HG02678 (cell line): ENCODE data around the gene FAM149A.
A peak's percentile ranks its signal among the peaks of the same experiment; 100 is the strongest.

ENCODE experiments used
- ATAC-seq: cut with Tn5 transposase; IDR thresholded peaks from one replicate; pipeline ENCODE4 v1.9.1; 2021; ENCODE audit warnings: mild to moderate bottlenecking, moderate library complexity; ENCODE audit not compliant: unreplicated experiment

Gene FAM149A

GRCh38 chr4:186151499-186151898 is 47.0 kb downstream of the FAM149A start:
- no peak for ATAC-seq

- no peak for ATAC-seq
Observed at GRCh38 chr4:186158021-186158813, 53.7 kb downstream of the FAM149A start.

- no peak for ATAC-seq
Observed at GRCh38 chr4:186158966-186159365, 54.5 kb downstream of the FAM149A start.

- no peak for ATAC-seq
Observed at GRCh38 chr4:186159613-186160012, 55.1 kb downstream of the FAM149A start.

- ATAC-seq = peak; percentile 97
Observed at GRCh38 chr4:186161138-186161537, 56.6 kb downstream of the FAM149A start.

- no peak for ATAC-seq
Observed at GRCh38 chr4:186166852-186167512, 62.5 kb downstream of the FAM149A start.

- ATAC-seq = no peak
Observed at GRCh38 chr4:186167605-186168004, 63.1 kb downstream of the FAM149A start.

- no peak for ATAC-seq
Observed at GRCh38 chr4:186168750-186169149, 64.2 kb downstream of the FAM149A start.

GRCh38 chr4:186169333-186169944 is 64.9 kb downstream of the FAM149A start:
- no peak for ATAC-seq

- no peak for ATAC-seq
Observed at GRCh38 chr4:186169945-186170802, 65.7 kb downstream of the FAM149A start.

- ATAC-seq = no peak
Observed at GRCh38 chr4:186170966-186171365, 66.5 kb downstream of the FAM149A start.

GRCh38 chr4:186172546-186172945 is 68.0 kb downstream of the FAM149A start:
- no peak for ATAC-seq

GRCh38 chr4:186188107-186188506 is 83.6 kb downstream of the FAM149A start:
- no peak for ATAC-seq

- no peak for ATAC-seq
Observed at GRCh38 chr4:186189656-186190055, 85.2 kb downstream of the FAM149A start.

GRCh38 chr4:186190581-186191199 is 86.2 kb downstream of the FAM149A start:
- ATAC-seq = peak; percentile 30

GRCh38 chr4:186191200-186192065 is 86.9 kb downstream of the FAM149A start, which contains the start of gene CYP4V2:
CYP4V2 (plus strand) TSS chr4:186191567; CDS start chr4:186191824, 257 bp downstream.
- peak; percentile 83 for ATAC-seq

- peak; percentile 1 for ATAC-seq
Observed at GRCh38 chr4:186192066-186192612, 87.6 kb downstream of the FAM149A start.

GRCh38 chr4:186193851-186194250 is 89.3 kb downstream of the FAM149A start:
- ATAC-seq = no peak

GRCh38 chr4:186196063-186196462 is 91.6 kb downstream of the FAM149A start:
- ATAC-seq = no peak
